NCI-H345 treated with DMSO at 0.1 percent for 48 hours (cell line): ENCODE data around the gene NOM1.

Experiments
- DNase-seq: peaks from one replicate; lab custom pipeline; 2025; ENCODE audit not compliant: unreplicated experiment; lab: John Stamatoyannopoulos, UW

The NOM1 gene

DNA sequence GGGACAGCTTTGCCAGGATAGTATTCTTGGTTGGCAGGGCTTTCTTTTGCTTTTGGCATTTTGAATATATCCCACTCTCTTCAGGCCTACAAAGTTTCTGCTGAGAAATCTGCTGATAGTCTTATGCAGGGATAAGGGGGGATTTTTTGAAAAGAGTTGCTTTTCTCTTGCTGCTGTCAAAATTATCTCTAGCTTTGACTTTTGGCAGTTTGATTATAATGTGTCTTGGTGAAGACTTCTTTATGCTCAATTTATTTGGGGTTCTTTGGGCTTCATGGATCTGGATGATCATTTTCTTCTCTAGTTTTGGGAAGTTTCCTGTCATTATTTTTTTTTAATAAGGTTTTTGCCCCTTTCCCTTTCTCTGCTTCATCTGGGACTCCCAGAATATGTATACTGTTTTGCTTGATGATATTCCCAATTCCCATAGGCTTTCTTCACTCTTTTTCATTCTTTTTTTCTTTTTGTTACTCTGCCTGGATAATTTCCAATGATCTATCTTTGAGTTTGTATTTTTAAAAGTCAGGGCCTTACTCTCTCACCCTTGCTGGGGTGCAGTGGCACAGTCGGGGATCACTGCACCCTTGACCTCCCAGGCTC lies 29.6 kb downstream of the NOM1 start:
- no peak for DNase-seq

DNA sequence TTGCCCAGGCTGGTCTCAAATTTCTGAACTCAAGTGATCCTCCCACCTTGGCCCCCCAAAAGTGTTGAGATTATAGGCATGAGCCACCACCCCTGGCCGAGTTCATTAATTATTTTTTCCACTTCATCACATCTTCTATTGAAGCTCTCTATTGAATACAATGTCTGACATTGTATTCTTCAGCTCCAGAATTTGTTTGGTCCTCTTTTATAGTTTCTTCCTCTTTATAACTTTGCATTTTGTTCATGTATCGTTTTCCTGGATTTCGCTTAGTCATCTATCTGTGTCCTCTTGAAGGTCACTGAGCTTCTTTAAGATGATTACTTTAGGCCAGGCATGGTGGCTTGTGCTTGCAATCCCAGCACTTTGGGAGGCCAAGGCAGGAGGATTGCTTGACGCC lies 30.2 kb downstream of the NOM1 start:
- no peak for DNase-seq

DNA sequence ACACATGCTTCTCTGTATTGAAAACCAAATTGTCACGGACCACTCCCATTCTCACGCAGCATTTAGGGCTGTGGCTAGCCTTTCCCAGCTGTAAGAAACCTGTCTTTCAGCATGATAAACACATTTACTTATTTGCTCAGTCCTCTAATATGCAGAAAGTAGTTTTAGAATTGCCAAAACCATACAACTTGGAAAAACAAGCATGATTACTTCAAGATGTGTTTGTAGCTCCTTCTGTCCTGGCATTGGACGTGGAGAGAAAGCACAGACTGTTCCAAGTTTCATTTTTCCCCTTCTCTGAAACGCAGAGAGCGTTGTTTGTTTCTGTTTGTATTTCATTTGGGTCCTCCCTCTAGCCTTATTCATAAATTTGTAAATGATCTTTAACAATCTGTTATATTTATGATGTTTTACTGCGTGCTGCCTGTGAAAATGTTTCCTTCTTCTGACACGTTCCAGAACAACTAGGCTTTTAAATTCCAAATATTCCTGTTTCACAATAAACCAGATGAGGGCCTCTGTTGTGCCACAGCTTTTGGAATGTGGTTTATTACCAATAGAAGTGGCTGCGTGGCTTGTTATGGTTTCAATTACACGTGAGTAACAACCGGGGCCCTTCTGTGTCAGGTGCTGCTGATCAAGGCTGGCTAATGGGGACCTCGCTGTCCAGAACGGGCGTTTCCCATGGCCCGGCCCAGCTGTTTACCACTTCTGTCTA lies 34.8 kb downstream of the NOM1 start:
- no peak for DNase-seq

DNA sequence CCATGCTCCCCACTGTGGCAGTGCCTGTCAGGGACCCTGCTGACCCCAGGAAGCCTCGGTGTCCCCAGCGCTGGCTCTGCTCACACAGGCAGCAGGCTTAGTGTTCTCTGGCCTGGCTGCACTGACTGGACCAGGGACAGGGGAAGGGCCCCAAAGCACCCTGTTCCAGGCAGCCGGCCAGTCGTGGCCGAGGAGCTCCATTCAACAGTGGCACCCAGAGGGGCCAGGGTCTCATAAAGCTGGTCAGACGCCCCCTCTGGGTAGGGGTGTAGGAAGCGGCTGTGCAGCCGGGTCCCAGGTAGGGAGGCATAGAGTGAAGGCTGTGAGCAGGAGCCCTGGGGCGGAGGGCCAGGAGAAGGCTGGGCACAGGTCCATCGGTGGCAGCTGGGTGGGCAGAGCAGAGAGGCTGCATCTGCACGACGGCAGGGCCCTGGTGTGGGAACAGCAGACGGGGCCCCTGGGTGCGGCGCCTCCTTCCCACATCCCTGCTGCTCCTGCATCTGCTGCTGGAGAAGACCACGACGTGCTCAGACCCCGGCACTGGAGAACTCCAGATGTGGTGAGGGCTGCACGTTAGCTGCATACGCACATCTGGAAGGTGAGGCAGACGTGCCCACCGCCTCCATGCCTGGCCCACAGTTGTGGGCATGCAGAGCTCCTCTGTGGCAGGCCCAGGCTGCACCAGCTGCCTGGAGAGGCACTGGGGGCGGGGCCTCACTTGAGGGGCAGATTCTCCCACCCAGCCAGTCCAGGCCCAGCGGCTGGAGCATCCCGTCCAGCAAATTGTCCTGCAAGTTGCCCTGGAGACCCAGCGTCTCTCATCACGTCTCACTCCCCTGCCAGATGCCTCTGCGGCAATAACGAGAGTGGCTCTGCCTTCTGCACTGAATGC lies 35.8 kb downstream of the NOM1 start:
- no peak for DNase-seq

DNA sequence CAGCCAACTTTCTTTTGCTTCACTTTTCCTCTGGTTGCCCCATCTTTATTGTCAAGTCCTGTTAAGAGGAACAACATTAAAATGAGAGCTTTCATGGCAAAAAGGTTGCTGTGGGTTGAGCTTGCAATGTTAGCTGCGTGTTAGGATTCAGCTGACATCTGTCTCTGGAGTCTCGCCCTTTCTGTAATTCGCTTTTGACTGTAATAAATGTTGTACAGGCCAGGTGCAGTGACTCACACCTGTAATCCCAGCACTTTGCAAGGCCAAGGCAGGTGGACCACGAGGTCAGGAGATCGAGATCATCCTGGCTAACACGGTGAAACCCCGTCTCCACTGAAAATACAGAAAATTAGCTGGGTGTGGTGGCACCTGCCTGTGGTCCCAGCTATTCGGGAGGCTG lies 36.9 kb downstream of the NOM1 start:
- DNase-seq: no peak

DNA sequence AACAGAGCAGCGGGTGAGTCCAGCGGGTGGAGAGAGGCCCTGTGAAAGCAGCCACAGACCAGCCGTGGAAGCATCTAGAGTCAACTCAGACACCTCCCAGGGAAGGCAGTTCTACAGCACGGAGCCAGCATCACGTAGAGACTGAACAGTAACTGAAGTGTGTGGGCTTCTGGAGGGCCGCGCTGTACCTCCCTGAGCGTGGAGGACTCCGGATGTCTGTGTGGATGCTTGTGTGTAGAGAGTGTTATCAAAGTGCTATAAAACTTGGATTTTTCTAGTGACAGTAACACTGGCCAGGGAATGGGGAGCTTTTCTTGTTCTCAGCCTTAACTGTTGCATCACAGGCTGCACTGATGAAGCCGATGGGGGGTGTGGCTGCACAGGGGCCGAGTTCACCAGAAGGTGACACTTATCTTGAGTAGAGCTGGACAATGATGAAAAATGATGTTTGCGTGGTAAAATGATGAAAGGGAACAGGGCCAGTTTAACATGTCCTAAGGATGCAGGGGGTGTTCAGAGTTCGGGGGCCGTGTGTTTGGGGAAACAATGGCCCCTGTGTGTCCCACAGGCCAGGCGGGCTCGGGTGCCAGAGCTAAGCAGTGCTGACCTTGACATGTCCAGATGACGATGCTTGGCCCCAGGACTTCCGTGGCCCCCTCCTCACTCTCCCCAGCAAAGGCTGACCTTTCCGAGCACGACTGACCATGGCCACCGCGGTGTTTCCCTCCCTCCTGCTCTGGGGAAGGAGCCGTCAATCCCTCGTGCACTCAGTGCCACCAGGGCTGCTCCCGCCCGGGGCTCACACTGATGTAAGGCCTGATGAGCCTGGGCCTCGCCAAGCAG lies 39.1 kb downstream of the NOM1 start:
- no peak for DNase-seq

DNA sequence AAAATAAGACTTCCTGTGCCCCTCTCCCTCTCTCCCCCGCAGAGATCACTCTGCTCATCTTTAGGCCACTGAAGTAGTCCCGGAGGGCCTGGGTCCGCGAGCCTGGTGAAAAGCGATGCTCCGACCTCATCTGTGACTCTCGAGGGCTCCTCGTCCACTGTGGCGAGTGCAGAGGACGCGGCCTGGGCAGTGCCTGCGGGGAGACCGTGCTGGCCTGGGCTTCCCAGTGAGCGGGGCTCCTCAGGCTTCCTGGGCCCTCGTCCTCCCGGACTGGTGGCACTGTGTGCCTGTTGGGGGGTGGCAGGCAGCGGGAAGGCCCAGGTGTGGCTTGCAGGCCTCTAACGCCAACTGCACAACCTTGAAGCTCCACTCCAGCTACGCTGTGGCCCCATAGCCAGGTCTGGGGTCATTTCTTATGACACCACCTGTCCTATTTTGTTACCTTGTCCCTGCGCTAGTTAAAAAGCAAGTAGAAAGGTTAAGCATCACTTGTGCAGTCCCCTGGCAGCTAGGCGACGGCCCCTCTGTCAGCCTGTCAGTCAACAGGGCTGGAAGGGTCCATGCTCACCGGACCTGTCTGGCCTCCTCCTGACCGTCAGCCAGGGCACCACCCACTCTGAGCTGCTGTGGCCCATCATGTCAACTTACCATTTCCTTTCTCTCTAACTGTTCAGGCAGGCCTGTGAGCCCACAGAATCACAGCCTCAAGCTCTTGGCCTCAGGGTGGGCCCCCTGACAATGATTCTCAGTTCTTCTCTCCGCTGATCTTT lies 40.4 kb downstream of the NOM1 start:
- DNase-seq: no peak

DNA sequence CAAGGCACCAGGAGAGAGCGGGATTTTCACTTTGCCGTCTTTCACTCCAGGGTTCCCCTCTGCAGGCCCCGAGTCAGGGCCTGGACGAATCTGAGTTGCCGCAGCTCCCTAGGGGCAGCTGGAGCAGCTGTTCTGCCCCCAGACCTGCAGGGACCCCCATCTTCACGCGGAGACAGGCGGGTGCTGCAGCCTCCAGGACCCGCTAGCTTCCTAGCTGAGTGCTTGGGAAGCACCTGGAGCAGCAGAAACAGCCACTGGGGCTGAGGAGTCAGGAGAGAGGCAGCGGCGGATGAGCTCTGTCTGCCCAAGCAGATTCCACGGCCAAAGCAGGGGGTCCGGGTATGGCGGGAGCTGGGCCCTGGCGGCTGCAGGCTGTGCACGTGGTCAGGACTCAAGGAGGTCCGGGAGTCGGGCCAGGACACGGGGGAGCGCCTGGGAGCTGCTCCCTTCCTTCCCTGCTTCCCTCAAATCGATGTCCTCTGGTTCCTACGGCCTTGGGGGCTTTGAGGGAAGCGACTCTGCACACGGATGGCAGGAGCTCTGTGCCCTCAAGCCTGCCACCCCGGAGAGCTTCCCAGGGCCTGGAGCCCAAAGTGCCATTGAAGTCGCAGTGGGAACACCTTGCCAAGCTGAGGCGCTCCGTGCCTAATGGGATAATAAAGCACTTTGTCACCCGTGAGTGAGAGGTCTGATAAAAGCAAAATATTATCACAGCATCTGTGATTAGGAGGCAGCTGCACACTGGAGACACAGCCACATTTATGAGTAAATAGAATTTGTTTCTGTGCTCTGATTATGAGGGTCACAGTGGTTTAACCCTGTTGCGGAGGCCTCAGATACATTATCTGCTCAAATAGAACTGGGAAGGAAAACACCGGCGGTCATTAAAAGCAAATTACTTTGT lies 43.8 kb downstream of the NOM1 start:
- DNase-seq: no peak

DNA sequence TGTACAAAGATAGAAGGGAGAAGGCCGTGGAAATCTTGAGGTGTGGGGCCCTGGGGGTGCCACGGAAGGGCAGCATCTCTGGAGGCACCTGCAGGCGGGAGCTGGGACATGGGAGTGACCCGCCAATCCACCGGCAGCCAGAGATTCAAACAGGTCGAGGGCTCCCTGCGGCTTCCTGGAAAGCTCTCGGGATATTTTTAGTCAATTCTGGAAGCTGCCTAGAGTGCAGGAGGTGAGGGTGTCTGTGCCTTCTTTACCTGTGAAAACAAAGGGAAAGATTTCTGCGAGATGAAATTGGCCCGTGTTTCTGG lies 44.4 kb downstream of the NOM1 start:
- no peak for DNase-seq

DNA sequence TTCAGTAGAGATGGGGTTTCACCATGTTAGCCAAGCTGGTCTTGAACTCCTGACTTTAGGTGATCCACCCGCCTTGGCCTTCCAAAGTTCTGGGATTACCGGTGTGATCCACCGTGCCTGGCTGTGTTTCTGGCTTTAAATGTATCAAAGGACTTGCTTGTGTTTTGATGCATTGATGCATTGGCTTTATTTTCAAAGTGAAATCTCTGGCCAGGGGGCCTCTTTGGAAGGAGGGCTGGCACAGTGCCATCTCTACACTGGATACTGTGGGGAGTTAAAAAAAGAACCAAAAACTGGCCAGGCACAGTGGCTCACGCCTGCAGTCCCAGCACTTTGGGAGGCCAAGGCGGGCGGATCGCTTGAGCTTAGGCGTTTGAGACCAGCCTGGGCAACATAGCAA lies 44.9 kb downstream of the NOM1 start:
- DNase-seq: no peak

DNA sequence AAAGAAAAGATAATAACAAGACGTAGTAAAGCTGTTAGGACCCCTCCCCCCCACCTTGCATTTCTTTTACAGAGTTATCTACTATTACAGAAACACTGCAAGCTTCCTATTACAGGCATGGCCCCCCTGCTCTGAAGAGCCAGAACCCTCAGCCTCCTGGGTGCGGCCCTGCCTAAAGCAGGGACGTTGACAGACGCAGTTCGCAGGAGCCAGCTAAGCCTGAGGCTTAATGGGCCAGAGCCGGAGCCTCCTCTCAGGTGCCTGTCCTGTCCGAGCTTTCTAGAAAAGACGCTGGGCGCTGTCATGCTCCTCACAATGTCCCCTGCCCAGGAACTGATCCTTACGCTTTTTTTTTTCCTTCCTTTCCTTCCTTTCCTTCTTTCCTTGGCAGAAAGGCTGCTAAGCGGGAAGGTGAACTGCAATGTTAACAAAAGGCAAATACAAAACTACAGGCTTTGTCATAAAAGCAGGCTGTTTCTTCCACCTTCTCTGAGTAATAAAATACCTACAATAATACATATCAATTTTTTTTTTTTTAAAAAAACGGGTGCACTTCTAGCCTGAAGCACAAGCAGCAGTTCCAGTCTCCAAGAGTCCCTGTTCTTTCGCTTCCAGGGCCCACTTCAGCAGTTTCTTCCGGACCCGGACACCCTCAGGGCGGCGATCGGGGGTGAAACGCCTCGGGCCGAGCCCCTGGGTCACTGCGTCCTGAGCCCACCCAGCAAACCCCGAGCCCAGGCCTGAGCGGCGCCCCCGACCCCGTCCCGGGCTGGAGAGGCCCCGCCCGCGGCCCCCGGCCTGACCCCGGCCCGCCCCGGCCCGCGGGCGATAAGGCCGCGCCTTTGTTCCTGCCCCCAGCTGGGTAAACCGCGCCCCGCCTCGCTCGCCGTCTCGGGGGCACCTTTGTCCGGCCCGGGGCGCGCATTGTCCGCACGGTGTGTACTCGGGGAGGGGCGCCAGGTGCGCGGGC lies 49.8 kb downstream of the NOM1 start:
- no peak for DNase-seq

DNA sequence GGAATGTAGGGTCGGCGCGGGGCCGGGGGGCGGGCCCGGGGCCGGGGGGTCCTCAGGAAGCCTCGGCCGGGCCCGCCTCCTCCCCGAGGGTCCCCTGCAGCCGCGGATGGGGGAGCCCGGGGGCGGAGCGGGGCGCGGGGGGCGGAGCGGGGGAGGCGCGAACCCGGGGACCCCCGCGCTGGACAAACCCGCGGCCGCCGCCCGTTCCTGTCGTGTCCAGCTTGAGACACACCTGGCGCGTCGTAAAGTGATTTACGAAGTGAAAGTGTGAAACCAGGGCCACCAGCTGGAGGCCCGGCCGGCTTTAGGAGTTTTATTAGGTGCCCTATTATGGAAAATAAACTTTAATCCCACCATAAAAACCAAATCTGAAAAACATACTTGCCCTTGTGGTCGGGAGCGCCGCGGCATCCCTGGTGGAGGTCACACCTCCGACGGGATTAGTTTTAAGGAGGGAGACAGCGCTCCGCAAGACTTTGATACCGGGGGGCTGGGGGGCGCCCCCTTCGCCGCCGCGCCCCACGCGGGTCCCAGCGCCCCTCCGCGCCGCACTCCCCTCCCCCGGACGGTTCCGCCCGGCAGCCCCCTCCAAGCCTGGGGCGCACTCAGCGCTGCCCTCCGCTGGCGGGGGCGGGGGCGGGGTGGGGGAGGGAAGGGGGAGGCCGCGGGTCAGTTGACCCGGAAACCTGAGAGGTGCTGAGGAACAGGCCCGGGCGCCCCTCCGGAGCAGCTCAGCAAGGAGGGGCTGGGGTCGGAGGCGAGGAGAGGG lies 50.6 kb downstream of the NOM1 start:
- no peak for DNase-seq

DNA sequence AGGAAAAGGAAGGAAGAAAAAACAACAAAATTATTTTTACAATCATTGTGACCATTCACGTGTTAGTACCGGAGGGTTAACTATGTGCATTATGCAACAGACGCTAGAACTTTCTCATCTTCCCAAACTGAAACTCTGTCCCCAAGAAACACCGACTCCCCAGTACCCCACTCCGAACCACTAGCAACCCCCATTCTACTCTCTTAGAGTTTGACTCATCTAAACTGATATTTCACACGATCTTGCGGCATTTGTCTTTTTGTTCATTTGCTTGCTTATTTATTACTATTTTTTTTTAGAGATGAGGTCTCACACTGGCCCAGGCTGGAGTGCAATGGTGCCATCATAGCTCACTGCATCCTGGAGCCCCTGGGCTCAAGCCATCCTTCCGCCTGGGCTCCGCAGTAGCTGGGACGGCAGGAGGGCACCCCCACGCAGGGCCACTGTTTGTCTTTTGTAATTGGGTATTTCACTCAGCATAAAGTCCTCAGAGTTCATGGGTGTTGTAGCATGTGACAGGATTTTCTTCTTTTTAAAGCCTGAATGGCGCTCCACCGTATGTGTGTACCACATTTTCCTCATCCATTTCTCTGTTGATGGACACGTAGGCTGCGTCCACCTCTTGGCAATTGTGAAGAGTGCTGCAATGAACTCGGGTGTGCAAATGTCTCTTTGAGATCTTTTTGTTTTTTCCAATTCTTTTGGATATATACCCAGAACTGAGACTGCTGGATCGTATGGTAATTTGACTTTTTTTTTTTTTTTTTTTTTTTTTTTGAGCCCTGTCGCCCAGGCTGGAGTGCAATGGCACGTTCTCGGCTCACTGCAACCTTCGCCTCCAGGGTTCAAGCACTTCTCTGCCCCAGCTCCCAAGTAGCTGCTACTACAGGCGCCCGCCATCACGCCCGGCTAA lies 51.5 kb downstream of the NOM1 start:
- DNase-seq: no peak

DNA sequence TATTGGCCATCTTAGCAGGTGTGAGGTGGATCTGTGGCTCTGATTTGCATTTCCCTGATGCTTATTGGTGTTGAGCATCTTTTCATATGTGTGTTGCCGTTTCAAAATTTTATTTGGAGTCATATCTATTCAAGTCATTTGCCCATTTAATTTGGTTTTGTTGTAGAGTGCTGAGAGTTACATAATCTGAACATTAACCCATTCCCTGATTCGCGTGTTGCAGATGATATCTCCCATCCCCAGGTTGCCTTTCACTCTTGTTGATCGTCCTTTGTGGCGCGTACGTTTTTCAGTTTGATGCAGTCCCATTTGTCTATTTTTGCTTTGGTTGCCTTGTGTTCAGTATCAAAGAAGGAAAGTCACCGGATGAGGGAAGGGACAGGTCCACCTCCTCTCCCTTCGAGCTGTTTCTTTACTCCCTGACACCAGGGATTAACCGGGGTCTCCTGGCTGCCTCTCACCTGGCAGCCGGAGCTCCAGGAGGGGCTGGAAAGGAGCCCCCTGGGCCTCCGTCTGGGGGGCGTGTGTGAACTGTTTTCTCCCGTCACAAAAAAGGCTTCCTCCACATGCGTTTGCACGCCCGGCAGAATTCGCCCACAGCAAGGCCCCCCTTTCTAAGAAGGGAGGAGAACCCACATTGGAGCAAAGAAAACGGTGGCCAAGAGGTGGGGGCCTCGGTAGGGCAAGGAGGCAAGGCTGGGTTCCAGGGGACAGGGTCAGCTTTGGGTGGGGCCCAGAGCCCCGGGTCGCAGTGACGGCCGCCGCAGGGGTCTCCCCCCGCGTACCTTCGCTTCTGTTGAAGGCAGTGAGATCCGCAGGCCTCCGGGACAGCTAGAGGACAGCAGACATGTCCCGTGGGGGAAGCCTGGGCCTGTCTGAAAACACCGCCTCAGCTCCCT lies 52.7 kb downstream of the NOM1 start:
- DNase-seq: no peak

DNA sequence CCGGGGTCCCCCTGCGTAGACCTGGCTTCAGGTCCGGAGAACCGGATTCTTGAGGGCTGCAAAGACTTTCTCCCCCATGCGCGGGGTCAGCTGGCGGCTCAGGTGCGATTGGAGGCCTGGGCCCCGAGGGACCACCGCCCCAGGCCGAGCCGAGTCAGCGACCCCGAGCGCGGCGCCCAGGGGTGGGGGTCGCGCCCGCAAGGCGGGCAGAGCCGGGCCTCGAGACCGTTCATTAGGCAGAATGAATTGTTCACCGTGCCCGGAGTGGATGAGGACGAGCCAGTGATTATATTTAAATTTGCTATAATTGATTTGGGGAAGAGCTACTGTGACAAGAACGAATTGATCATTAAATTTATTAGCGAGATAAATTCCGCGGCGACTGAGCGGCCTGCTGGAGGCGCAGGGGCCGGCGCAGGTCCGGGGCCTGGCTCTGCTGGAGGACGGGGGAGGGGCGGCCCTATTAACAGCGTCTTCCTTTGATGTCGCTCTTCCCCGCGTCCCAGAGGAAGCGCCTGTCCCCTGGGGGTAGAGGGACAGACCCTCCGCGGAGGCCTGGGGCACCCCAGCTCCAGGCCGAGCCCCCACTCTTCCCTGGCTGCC lies 53.4 kb downstream of the NOM1 start:
- DNase-seq: no peak
